ENCODE measurements around the gene ACTL7B. TPM values are rescaled to one million over a fixed set of nuclear protein-coding genes. Genes with fewer than 3 reads are reported as not detected.

Gene ACTL7B
- total RNA-seq, 1 donor from 2014 or later: not detected

DNA sequence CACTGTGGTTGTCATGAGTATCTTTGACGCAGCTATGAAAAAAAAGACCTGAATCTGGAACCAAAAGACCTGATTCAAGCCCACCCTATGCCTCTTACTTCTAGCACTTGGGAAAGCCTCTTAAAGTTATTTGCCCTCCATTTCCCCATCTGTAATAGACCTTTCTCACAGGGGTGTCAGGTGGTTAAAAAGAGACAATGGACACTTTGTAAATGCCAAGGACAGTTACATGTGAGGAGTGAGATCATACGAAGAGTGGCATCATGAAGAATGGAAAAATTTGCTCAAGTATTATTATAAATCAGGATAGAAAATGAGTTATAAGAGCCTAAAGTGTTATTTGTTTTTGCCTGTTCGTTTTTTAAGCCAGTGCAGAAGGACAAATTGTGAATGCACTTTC is 46.5 kb downstream of the ACTL7B start:
- TF ChIP-seq, protein P1, sequence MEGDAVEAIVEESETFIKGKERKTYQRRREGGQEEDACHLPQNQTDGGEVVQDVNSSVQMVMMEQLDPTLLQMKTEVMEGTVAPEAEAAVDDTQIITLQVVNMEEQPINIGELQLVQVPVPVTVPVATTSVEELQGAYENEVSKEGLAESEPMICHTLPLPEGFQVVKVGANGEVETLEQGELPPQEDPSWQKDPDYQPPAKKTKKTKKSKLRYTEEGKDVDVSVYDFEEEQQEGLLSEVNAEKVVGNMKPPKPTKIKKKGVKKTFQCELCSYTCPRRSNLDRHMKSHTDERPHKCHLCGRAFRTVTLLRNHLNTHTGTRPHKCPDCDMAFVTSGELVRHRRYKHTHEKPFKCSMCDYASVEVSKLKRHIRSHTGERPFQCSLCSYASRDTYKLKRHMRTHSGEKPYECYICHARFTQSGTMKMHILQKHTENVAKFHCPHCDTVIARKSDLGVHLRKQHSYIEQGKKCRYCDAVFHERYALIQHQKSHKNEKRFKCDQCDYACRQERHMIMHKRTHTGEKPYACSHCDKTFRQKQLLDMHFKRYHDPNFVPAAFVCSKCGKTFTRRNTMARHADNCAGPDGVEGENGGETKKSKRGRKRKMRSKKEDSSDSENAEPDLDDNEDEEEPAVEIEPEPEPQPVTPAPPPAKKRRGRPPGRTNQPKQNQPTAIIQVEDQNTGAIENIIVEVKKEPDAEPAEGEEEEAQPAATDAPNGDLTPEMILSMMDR (IDR thresholded peaks at IDR 0.05; ENCODE audit: unreplicated experiment): no peak
- H3K9me3 Mint-ChIP-seq: no peaks in the 10 kb centered on the region
- DNase-seq (ENCODE audit: low spot score in 2 of 2, unreplicated experiment in 2 of 2): no peak
- peaks cover 2% of the 10 kb centered on the region for H3K27me3 Mint-ChIP-seq (ENCODE audit: low read depth)
- H3K27ac Mint-ChIP-seq: no peak overlapping the region
- H3K4me3 Mint-ChIP-seq: no peak overlapping the region
- peaks cover 31% of the 10 kb centered on the region for H3K4me1 Mint-ChIP-seq
- H3K36me3 Mint-ChIP-seq: no peaks in the 10 kb centered on the region

Other genes with a start within 250 kb of the ACTL7B start
- gene ACTL7A, start 6.3 kb upstream of the ACTL7B start, total RNA-seq: not detected in 3 replicates
- 29.1 to 35.8 TPM (median 31.0 TPM) in 3 replicates for gene ELP1, start 78.1 kb upstream of the ACTL7B start, total RNA-seq
- gene ABITRAM, start 78.4 kb upstream of the ACTL7B start, total RNA-seq: 14.6 to 17.7 TPM (median 15.5 TPM) in 3 replicates
- gene CTNNAL1, start 157.5 kb upstream of the ACTL7B start, total RNA-seq: 26.7 to 28.1 TPM (median 27.9 TPM) in 3 replicates

Measured in mesothelial cell of epicardium (in vitro differentiated cells).